SU-DHL-6 (cell line): Measurements from ENCODE around the gene ZFAND3.

Experiments used
- EZH2phosphoT487 ChIP-seq: fragments of 200-600 bp; sonication (generic), shearing (Covaris generic); conservative IDR thresholded peaks from 2 replicates; pipeline ENCODE4 v1.6.1; 2018; ENCODE audit warnings: mild to moderate bottlenecking, antibody characterized with exemption, low read length, moderate library complexity, mixed read lengths
- TF ChIP-seq, protein P1 (sequence below): fragments of 200-600 bp; sonication (generic); IDR thresholded peaks from one replicate; pipeline ENCODE4 v1.5.1; 2017; ENCODE audit warnings: antibody characterized with exemption, mild to moderate bottlenecking, low read length, moderate library complexity; ENCODE audit not compliant: insufficient read depth, poor library complexity, severe bottlenecking

DNA sequence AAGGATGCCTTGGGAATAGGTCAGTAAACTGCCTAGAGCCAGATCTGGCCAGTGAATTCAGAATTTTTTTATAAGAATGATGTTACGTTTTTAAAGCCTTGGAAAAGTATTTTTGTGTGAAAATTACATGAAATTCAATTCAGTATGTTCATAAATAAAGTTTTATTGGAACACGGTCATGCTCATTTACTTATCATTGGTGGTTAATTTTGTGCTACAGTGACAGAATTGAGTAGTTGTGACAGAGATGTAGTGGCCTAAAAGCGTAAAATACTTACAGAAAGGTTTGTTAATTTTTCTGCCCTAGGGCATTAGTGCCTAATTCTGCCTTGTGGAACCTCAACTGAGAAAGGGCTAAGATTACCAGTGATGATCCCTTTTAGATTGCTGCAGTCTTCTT is 28.2 kb downstream of the ZFAND3 start:
- TF ChIP-seq, protein P1, sequence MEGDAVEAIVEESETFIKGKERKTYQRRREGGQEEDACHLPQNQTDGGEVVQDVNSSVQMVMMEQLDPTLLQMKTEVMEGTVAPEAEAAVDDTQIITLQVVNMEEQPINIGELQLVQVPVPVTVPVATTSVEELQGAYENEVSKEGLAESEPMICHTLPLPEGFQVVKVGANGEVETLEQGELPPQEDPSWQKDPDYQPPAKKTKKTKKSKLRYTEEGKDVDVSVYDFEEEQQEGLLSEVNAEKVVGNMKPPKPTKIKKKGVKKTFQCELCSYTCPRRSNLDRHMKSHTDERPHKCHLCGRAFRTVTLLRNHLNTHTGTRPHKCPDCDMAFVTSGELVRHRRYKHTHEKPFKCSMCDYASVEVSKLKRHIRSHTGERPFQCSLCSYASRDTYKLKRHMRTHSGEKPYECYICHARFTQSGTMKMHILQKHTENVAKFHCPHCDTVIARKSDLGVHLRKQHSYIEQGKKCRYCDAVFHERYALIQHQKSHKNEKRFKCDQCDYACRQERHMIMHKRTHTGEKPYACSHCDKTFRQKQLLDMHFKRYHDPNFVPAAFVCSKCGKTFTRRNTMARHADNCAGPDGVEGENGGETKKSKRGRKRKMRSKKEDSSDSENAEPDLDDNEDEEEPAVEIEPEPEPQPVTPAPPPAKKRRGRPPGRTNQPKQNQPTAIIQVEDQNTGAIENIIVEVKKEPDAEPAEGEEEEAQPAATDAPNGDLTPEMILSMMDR, result no peak
- no peak for TF ChIP-seq EZH2phosphoT487
